A673 (cell line): ENCODE results near the gene SND1. TPM values are rescaled to one million over a fixed set of nuclear protein-coding genes. Genes with fewer than 3 reads are reported as not detected.
A peak's percentile ranks its signal among the peaks of the same experiment; 100 is the strongest.

Experiments used
- BruUV-seq: library from RNA; stranded (reverse); fragments of 400-500 nt; replicated peaks from 2 replicates; lab custom pipeline; 2021; lab: Mats Ljungman, UMichigan
- CTCF ChIA-PET: fragments of 300-600 bp; sonication (Branson Sonifier 250); formaldehyde crosslinking; loops from one replicate; lab custom pipeline; 2022; ENCODE audit warnings: antibody characterized with exemption; lab: Charles Lee
- POLR2A ChIA-PET: fragments of 300-600 bp; sonication (Branson Sonifier 250); formaldehyde crosslinking; loops from one replicate; lab custom pipeline; 2022; ENCODE audit warnings: antibody characterized with exemption; ENCODE audit not compliant: low non-redundant PET; lab: Charles Lee
- DNase-seq: peaks from one replicate; pipeline ENCODE4 v3.0.0-alpha.2; 2015; ENCODE audit warnings: low spot score
- H3K27ac ChIP-seq: fragments of 200-600 bp; sonication (generic); 2 replicates; pipeline ENCODE4 v1.5.1; 2016; ENCODE audit warnings: mixed run types, low read depth, mild to moderate bottlenecking, mixed read lengths, antibody characterized with exemption, low read length; ENCODE audit not compliant: poor library complexity, severe bottlenecking
- H3K27me3 ChIP-seq: fragments of 200-600 bp; sonication (generic); replicated peaks from 2 replicates; pipeline ENCODE4 v1.6.1; 2017; ENCODE audit warnings: mixed run types, low read depth, mild to moderate bottlenecking, mixed read lengths, antibody characterized with exemption, low read length; ENCODE audit not compliant: insufficient read depth, poor library complexity
- H3K36me3 ChIP-seq: fragments of 200-600 bp; sonication (generic); 2 replicates; pipeline ENCODE4 v1.6.1; 2016; ENCODE audit warnings: mixed run types, mild to moderate bottlenecking, mixed read lengths, antibody characterized with exemption, low read length; ENCODE audit not compliant: insufficient read depth, poor library complexity, severe bottlenecking
- H3K4me1 ChIP-seq: fragments of 200-600 bp; sonication (generic); 2 replicates; pipeline ENCODE4 v1.6.1; 2017; ENCODE audit warnings: mixed run types, mild to moderate bottlenecking, mixed read lengths, antibody characterized with exemption, low read length; ENCODE audit not compliant: insufficient read depth, poor library complexity, severe bottlenecking
- H3K4me3 ChIP-seq: fragments of 200-600 bp; sonication (generic); 2 replicates; pipeline ENCODE4 v1.5.1; 2016; ENCODE audit warnings: low read depth, mixed run types, mild to moderate bottlenecking, mixed read lengths, low read length; ENCODE audit not compliant: poor library complexity, severe bottlenecking
- H3K9me3 ChIP-seq: fragments of 200-600 bp; sonication (generic); 2 replicates; pipeline ENCODE4 v1.6.1; 2016; ENCODE audit warnings: mixed run types, low read depth, mild to moderate bottlenecking, mixed read lengths, antibody characterized with exemption, low read length; ENCODE audit not compliant: poor library complexity, severe bottlenecking
- CTCF ChIP-seq: fragments of 300-800, 200-600 bp; sonication (generic); conservative IDR thresholded peaks from 2 replicates; pipeline ENCODE4 v1.5.1; 2017; ENCODE audit warnings: low read depth, mild to moderate bottlenecking, antibody characterized with exemption, low read length, moderate library complexity, mixed read lengths
- EZH2 ChIP-seq: fragments of 200-600 bp; sonication (generic); IDR thresholded peaks from 2 replicates; pipeline ENCODE4 v1.6.1; 2017; ENCODE audit warnings: borderline replicate concordance, low read depth, mild to moderate bottlenecking, mixed read lengths, antibody characterized with exemption, low read length; ENCODE audit not compliant: poor library complexity, severe bottlenecking
- intact Hi-C: fragments of 100-400 bp; cut with micrococcal nuclease; formaldehyde crosslinking; loops from one replicate; pipeline ENCODE4 v1.10.0; 2022; ENCODE audit not compliant: unreplicated experiment
- total RNA-seq: library from RNA; stranded (reverse); gene quantifications from 2 replicates; pipeline ENCODE4 v1.2.3, GENCODE V29; 2021

The SND1 gene
- total RNA-seq, 1 experiment from 2014 or later, result 177 TPM

- H3K9me3 ChIP-seq, result no peaks in the 10 kb centered on the region
- intact Hi-C loops, result no loop called here
- H3K27ac ChIP-seq, result no peak overlapping the region
- no TSS peak for BruUV-seq
- H3K4me3 ChIP-seq, result no peak overlapping the region
- H3K4me1 ChIP-seq, result no peaks in the 10 kb centered on the region
- H3K36me3 ChIP-seq, result no peaks in the 10 kb centered on the region
- no peak for DNase-seq
- CTCF ChIA-PET, result no interaction called here
- no peaks in the 10 kb centered on the region for H3K27me3 ChIP-seq
- POLR2A ChIA-PET, result no interaction called here
- TF ChIP-seq CTCF (no peak), EZH2 (no peak)
Measured at GRCh38 chr7:127862525-127862924, 210.5 kb downstream of the SND1 start.

GRCh38 chr7:127863082-127863481 lies 211.1 kb downstream of the SND1 start:
- Histone ChIP-seq H3K36me3 (no peaks in the 10 kb centered on the region), H3K4me3 (no peak overlapping the region), H3K9me3 (no peaks in the 10 kb centered on the region), H3K27ac (no peak overlapping the region), H3K4me1 (no peaks in the 10 kb centered on the region), H3K27me3 (no peaks in the 10 kb centered on the region)
- peak; percentile 5 for DNase-seq
- intact Hi-C loops, result no loop called here
- TF ChIP-seq EZH2, result no peak
- TF ChIP-seq CTCF, result no peak
- BruUV-seq, result no TSS peak
- ChIA-PET CTCF (no interaction called here), POLR2A (no interaction called here)

GRCh38 chr7:127865466-127865865 lies 213.5 kb downstream of the SND1 start:
- no peak overlapping the region for H3K4me3 ChIP-seq
- H3K4me1 ChIP-seq, result no peaks in the 10 kb centered on the region
- TF ChIP-seq EZH2 (no peak), CTCF (no peak)
- no peaks in the 10 kb centered on the region for H3K36me3 ChIP-seq
- DNase-seq, result no peak
- BruUV-seq, result no TSS peak
- intact Hi-C loops, result no loop called here
- no peaks in the 10 kb centered on the region for H3K27me3 ChIP-seq
- H3K9me3 ChIP-seq, result no peaks in the 10 kb centered on the region
- POLR2A ChIA-PET, result no interaction called here
- H3K27ac ChIP-seq, result no peak overlapping the region
- CTCF ChIA-PET, result no interaction called here
